ENCODE data around the gene PCARE. TPM values are rescaled to one million over a fixed set of nuclear protein-coding genes. Genes with fewer than 3 reads are reported as not detected.

The PCARE gene
- total RNA-seq, 1 experiment from 2014 or later = not detected

GRCh38 chr2:29110916-29111535 is 36.7 kb upstream of the PCARE start:
- no peak for ATAC-seq
- Mint-ChIP-seq H3K9me3 (no peaks in the 10 kb centered on the region), H3K4me3 (no peak overlapping the region), H3K36me3 (no peaks in the 10 kb centered on the region; the same call in 1 of the 2 replicates), H3K27me3 (ENCODE audit: low read depth) (peaks cover 39% of the 10 kb centered on the region), H3K4me1 (peaks cover 3% of the 10 kb centered on the region; the same call in 1 of the 2 replicates), H3K27ac (no peak overlapping the region)
- POLR2A ChIA-PET = no interaction called here
- TF ChIP-seq, protein P1, sequence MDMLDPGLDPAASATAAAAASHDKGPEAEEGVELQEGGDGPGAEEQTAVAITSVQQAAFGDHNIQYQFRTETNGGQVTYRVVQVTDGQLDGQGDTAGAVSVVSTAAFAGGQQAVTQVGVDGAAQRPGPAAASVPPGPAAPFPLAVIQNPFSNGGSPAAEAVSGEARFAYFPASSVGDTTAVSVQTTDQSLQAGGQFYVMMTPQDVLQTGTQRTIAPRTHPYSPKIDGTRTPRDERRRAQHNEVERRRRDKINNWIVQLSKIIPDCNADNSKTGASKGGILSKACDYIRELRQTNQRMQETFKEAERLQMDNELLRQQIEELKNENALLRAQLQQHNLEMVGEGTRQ (CRISPR knock-in tag; IDR thresholded peaks at IDR 0.05) = no peak
- TF ChIP-seq CBFB (CRISPR knock-in tag; IDR thresholded peaks at IDR 0.05; ENCODE audit: low read depth) (no peak), MYBL2 (CRISPR knock-in tag; IDR thresholded peaks at IDR 0.05) (no peak)
- no peak for DNase-seq (ENCODE audit: low spot score)
- CTCF ChIA-PET = no interaction called here

GRCh38 chr2:29109246-29109645 is 34.9 kb upstream of the PCARE start:
- H3K27me3 Mint-ChIP-seq (ENCODE audit: low read depth) = peaks cover 27% of the 10 kb centered on the region
- CTCF ChIA-PET = no interaction called here

More at GRCh38 chr2:29109246-29109645, 34.9 kb upstream of the PCARE start:
- Mint-ChIP-seq H3K4me1 (no peaks in the 10 kb centered on the region), H3K36me3 (no peaks in the 10 kb centered on the region), H3K4me3 (no peak overlapping the region), H3K27ac (no peak overlapping the region), H3K9me3 (no peaks in the 10 kb centered on the region)
- TF ChIP-seq AFF4 (CRISPR knock-in tag; IDR thresholded peaks at IDR 0.05; ENCODE audit: borderline replicate concordance) (no peak), IRF2 (CRISPR knock-in tag; IDR thresholded peaks at IDR 0.05; ENCODE audit: borderline replicate concordance, low read depth) (no peak), NFATC4 (CRISPR knock-in tag; IDR thresholded peaks at IDR 0.05) (no peak), FOXK1 (CRISPR knock-in tag; IDR thresholded peaks at IDR 0.05) (no peak)
- TF ChIP-seq, protein P2, sequence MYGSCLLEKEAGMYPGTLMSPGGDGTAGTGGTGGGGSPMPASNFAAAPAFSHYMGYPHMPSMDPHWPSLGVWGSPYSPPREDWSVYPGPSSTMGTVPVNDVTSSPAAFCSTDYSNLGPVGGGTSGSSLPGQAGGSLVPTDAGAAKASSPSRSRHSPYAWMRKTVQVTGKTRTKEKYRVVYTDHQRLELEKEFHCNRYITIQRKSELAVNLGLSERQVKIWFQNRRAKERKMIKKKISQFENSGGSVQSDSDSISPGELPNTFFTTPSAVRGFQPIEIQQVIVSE (CRISPR knock-in tag; IDR thresholded peaks at IDR 0.05; ENCODE audit: borderline replicate concordance) = no peak
- TF ChIP-seq, protein P3, sequence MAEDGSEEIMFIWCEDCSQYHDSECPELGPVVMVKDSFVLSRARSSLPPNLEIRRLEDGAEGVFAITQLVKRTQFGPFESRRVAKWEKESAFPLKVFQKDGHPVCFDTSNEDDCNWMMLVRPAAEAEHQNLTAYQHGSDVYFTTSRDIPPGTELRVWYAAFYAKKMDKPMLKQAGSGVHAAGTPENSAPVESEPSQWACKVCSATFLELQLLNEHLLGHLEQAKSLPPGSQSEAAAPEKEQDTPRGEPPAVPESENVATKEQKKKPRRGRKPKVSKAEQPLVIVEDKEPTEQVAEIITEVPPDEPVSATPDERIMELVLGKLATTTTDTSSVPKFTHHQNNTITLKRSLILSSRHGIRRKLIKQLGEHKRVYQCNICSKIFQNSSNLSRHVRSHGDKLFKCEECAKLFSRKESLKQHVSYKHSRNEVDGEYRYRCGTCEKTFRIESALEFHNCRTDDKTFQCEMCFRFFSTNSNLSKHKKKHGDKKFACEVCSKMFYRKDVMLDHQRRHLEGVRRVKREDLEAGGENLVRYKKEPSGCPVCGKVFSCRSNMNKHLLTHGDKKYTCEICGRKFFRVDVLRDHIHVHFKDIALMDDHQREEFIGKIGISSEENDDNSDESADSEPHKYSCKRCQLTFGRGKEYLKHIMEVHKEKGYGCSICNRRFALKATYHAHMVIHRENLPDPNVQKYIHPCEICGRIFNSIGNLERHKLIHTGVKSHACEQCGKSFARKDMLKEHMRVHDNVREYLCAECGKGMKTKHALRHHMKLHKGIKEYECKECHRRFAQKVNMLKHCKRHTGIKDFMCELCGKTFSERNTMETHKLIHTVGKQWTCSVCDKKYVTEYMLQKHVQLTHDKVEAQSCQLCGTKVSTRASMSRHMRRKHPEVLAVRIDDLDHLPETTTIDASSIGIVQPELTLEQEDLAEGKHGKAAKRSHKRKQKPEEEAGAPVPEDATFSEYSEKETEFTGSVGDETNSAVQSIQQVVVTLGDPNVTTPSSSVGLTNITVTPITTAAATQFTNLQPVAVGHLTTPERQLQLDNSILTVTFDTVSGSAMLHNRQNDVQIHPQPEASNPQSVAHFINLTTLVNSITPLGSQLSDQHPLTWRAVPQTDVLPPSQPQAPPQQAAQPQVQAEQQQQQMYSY (CRISPR knock-in tag; IDR thresholded peaks at IDR 0.05) = no peak
- ATAC-seq (no peak), DNase-seq (ENCODE audit: low spot score) (no peak)
- POLR2A ChIA-PET = no interaction called here
